Ureter (tissue), 1 donor: ENCODE results near the gene CDK16. TPM values are rescaled to one million over a fixed set of nuclear protein-coding genes. Genes with fewer than 3 reads are reported as not detected.
A peak's percentile ranks its signal among the peaks of the same experiment; 100 is the strongest.

Experiments
- DNase-seq: peaks from one replicate; pipeline ENCODE4 v3.0.0-alpha.2; 2020; ENCODE audit warnings: low spot score
- total RNA-seq: library from RNA; stranded (reverse); gene quantifications from one replicate; pipeline ENCODE4 v1.2.4, GENCODE V29; 2023
- donor health status: DM: yes; HTN: yes; CAD: no.

The CDK16 gene
- total RNA-seq, 1 donor from 2014 or later = 85.4 TPM

DNA sequence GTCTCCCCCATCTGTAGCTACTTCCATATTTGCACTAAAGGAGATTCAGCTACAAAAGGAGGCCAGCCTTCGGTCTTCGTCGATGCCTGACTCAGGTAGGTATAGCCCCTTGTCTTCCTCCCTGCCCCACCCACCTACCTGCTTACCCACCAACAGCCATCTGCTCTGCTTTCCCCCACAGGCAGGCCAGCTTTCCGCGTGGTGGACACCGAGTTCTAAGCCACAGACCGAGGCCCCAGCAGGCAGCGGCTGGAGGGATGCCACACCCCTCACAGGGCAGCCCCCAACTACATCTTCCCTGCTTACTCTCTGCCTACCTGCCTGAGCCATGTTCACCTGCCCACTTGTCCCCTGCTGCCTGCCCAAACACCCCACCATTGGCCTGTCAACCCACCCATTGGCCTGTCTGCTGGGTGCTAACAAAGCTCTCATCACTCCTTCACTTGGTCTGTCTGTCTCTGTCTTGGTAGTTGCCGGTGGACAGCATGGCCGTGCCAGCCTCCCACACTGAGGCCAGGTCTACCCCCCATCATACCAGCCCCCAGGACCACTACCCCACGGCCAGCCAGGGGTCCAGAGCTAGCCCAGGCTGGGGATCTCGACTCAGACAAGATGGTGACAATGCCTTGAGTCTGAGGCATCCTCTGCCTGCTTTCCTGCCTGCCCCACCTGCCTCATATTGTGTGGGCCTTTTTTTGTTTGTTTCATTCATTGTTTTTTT lies 10.2 kb downstream of the CDK16 start:
- no peak for DNase-seq

DNA sequence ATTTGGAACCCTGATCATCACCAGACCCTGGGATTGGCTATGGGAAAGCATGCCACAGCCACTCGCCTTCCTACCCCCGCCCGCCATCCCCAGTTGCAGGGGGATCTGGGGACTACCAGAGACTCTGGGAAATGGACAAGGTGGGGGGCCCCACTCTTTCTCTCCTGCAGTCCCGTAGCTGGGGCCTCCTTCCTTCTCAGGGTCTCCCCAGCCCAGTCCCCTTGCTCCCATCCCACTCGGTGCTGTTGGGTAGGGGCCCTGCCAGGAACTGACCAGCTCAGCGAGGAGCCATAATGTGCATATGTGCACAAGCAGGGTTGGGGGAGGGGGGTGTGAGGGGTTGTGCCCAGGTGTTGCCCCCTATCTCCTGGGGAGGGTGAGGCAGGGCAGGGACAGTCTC lies 10.9 kb downstream of the CDK16 start:
- no peak for DNase-seq

DNA sequence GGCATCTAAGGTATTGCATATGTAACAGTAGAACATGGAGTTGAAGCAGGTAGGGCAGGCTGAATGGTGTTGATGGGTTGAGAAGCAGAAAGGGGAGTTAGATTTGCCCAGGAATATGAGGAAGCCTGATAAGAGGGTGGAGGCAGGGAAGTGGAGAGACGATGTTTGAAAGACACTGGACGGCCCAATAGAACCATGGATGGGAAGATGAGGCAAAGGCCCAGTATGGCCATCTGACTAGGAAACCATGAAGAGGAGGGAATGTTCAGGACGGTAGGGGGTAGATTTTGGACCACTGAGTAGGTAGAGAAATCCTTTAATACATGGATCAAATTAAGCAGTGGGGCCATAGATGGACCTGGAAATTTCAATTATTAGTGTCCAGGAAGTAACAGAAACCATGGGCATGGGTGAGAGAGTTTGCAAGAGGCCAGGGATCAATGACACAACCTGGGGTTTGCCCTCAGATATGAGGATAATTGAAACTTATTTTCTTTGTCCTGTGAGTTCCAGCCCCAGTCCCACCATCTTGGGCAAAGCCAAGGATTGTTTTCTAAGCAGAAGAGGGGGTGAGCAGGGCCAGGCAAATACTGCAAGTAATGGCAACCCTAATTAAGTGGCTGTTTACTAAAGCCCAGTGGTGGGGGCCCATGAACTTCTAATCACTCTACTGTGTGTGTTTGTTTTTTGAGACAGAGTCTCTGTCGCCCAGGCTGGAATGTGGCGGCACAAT lies 11.8 kb downstream of the CDK16 start:
- no peak for DNase-seq

DNA sequence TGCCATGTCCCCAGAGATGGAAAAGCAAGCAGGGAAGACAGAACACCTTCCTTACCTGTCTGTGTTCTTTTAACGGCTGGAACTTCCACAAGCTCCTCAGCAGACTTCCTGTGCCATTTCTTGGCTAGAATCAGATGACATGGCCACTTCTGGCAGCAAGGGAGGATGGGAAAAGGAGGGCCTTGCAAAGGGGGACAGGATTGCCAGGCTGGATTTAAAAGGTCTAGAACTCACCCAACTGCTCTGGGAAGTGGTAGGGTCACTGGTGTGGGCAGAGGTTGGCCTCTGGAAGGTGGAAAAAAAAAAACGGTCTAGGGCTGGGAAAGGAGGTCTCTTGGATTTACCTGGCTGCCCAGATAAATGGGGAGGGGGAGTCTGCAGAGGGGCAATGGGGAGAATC lies 12.7 kb downstream of the CDK16 start:
- no peak for DNase-seq

DNA sequence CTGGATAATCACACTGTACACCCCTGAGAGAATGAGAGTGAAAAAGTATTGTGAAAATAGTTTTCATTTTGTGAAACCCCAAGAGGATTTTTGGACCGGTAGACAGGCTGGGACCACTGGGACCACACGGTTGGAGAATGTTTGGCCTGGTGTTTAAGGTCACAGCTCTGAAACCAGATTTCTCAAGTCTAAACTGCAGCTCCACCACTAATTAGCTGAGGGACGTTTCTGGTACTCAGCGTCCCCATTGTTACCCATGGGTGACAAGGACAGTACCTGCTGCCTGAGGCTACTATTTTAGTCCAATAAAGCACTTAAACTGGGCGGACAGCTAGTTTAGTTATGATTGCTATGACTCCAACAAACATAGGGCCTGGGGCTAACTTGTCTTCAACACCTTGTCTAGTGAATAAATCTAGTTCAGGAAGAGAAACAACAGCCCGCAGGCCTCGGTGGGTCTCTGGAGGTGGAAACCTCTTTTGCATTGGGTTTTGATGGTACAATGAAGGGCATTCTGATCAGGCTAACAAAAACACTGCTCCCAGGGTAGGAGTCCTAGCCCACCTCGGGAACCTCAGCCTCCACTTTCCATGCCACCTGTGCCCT lies 13.8 kb downstream of the CDK16 start:
- no peak for DNase-seq

DNA sequence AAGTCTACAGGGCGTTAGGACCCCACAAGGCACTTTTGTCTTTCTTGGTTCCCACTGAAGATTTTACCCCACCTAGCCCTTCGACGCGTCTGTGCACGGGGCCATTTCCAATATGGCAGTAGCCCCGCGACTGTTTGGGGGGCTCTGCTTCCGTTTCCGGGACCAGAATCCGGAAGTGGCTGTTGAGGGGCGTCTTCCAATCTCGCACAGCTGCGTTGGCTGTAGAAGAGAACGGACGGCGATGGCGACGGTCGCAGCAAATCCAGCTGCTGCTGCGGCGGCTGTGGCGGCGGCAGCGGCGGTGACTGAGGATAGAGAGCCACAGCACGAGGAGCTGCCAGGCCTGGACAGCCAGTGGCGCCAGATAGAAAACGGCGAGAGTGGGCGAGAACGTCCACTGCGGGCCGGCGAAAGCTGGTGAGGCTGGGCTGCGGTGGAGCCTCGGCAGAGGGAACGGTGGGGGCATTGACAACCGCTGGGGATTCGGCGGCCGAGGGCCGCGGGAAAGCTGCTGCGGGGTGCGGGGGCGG lies 14.4 kb downstream of the CDK16 start, which contains the start of gene USP11:
Gene USP11, plus strand, starts transcription at position 207 of the 530 bp plus-strand sequence. Its CDS starts 35 bp downstream, at position 242.
- DNase-seq = peak; percentile 68

DNA sequence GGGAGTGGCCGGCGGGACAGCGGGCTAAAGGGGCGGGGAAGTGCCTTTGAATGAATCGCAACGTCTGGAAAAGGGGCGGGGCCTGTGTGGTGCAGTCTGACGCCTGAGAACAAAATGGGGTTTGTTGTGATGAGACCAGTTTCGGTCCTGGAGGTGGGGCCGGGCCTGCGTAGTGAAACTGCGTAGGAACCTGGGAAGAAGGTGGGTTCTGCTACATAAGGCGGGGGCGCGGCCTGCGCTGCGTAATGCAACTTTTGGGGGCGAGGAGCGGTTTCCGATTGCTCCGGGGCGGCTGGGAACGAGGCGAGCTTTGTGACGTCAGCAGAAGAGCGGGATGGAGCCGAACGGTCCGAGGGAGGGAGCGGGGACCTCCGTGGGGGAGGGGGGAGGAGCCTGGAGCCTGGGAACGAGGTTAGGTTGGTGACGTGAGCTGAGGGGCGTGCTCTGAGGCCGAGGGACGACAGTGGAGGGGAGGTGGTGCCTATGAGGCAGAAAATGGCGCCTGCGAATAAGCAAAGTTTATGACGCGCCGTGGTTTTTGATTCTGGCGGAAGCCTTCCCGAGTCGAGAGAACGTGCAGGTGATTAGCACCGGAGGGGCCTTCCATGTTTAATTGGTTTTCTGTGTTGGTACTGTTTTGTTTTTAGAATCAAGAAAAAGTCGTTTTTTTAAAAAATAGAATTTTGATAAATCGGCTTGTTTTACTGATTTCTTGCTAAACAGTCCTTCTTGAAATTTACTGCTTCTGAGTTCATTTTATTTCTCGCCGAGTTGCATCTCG lies 15.0 kb downstream of the CDK16 start:
- peak; percentile 95 for DNase-seq

DNA sequence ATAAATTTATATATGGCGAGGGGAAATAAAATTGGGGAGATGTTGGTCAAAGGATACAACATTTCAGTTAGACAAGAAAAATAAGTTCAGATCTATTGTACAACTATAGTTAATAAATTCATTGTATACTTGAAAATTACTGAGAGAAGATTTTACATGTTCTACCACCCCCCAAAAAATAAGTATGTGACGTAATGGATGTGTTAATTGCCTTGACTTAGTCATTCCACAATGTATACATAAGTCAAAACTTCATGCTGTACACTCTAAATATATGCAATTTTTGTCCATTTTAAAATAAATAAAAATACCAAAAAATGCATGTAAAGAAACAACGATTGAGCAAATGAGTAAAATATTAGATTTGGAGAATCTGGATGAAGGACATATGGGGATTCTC lies 16.1 kb downstream of the CDK16 start:
- no peak for DNase-seq

DNA sequence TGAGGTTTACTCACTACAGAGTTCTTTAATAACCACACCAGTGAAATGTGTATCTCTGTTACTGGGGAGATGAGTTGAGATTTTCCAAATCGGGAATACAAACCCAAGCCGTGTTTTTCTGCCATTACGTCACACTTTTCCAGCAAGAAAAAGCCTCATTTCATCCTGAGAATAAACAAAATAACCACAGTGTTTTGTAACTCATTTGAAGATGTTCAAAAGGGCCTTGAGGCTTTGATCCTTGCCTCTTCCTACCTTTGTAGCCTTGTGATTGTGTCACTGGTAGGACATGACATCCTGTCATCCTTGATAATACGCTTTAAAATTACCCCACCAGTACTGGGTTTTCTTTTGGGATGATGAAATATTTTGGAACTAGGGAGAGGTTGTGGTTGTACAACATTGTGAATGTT lies 17.2 kb downstream of the CDK16 start:
- DNase-seq = no peak

DNA sequence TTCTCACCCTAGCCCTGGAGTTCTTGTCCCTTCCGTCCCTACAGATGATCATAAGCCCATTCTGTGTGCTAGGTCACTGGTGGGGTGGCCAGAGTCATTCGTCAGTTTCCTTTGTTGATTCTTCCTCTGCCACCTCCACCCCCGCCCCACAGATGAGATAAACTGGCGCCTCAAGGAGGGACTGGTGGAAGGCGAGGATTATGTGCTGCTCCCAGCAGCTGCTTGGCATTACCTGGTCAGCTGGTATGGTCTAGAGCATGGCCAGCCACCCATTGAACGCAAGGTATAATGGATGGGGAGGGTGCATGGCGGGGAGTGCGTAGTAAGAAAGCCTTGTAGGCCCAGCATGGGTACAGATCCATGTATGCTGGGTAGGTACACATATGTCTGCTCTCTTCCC lies 20.7 kb downstream of the CDK16 start:
- no peak for DNase-seq

DNA sequence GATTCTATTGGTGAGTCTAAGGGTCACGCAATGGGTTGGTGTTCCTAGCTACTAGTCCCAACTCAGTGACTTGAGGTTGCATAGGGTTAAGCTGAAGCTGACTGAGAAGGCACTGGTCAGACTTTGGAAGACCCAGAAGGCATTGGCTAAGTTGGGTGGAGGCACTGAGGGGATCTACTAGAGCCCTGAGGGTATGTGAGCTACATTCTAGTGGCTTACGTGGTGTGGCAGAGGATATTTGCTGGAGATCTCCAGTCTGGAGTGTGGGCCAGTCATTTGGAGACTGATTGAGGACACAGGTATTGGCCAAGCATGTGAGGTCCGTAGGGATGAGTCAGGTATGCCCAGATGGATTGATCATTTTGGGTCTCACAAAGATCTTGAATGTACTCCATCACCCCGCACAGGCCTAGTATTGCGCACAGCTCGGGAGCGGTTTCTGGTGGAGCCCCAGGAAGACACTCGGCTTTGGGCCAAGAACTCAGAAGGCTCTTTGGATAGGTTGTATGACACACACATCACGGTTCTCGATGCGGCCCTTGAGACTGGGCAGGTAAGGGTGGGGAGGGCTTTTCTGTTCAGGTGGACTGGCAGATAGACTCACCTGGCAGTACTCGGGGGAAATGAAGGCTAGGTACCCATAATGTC lies 21.5 kb downstream of the CDK16 start:
- DNase-seq = no peak

DNA sequence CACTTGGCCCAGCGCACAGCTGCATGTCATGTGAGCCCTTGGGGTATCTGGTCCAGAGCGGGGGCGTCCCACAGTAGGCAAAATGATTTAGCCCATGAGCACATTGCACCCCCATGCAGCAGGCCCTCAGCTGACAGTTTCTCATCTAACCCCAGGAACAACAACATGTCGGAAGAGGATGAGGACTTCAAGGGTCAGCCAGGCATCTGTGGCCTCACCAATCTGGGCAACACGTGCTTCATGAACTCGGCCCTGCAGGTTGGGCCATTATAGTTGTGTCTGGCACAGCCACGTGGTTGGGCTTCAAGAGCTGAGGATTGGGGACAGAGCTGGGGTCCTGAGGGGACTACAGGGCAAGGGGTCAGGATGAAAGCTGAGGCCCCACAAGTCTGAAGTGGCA lies 22.1 kb downstream of the CDK16 start:
- DNase-seq = peak; percentile 35

DNA sequence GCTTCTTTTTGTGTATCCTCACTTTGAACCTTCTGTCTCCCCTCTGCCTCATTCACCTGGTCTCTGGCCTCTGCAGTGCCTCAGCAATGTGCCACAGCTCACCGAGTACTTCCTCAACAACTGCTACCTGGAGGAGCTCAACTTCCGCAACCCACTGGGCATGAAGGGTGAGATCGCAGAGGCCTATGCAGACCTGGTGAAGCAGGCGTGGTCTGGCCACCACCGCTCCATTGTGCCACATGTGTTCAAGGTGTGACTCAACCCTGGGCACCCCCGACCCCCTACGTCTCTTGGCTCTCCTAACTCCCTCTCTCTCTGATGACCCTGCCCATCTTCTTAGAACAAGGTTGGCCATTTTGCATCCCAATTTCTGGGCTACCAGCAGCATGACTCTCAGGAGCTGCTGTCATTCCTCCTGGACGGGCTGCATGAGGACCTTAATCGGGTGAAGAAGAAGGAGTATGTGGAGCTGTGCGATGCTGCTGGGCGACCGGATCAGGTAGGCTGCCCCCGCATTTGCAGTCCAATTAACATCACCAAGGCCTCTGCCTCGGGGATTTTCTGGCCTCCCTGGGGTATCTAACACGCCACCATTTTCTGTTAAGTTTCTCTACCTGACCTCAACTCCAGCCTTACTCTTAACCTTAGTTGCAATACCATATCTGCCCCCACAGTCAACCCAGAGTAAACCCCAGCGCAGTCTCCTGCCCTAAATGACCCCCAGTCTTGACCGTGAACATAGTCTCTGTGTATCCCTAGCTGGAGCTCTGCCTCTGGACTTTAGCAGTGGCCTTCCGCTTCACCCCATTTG lies 22.9 kb downstream of the CDK16 start:
- DNase-seq = no peak

DNA sequence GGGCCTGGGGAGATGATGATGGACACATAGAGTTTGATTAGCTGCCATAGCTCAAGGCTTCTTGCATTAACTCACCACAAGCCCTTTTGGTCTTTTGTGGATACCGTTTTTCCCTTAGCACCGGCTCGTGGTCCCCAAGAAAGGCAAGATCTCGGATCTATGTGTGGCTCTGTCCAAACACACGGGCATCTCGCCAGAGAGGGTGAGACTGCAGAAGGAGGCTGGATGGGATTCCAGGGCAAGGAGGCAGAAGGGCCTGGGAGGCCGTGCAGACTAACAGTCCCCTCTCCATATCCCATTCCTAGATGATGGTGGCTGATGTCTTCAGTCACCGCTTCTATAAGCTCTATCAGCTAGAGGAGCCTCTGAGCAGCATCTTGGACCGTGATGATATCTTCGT lies 23.8 kb downstream of the CDK16 start:
- no peak for DNase-seq

DNA sequence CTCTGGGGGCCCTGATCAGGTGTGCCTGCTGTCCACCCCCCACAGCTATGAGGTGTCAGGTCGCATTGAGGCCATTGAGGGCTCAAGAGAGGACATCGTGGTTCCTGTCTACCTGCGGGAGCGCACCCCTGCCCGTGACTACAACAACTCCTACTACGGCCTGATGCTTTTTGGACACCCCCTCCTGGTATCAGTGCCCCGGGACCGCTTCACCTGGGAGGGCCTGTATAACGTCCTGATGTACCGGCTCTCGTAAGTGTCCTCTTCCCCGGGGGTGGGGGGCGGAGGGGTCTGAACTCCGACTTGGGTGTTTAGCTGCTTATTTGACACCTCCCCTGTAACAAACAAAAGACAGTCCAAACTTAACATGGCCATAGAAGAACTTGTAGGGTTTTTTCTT lies 24.9 kb downstream of the CDK16 start:
- DNase-seq = no peak

DNA sequence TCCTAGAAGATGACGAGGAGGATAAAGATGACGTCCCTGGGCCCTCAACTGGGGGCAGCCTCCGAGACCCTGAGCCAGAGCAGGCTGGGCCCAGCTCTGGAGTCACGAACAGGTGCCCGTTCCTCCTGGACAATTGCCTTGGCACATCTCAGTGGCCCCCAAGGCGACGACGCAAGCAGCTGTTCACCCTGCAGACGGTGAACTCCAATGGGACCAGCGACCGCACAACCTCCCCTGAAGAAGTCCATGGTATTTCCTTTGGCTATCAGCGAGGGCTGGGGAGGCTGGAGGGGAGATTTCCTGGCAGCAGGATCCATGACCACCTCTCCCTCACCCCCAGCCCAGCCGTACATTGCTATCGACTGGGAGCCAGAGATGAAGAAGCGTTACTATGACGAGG lies 26.2 kb downstream of the CDK16 start:
- DNase-seq = no peak

DNA sequence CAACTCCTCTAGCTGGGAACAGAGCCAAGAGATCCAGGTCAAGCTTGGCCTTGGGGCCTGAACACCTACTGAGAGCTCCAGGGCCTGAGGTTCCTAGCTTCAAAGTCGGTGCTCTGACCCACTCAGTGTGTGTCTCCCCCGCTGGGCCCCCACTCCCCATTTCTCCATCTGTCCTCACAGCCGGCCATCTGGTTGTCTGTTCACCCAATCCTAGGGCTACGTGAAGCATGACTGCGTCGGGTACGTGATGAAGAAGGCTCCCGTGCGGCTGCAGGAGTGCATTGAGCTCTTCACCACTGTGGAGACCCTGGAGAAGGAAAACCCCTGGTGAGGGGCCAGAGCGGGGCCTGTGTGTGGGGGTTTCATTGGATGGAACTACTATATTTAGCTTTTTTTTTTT lies 26.7 kb downstream of the CDK16 start:
- no peak for DNase-seq

DNA sequence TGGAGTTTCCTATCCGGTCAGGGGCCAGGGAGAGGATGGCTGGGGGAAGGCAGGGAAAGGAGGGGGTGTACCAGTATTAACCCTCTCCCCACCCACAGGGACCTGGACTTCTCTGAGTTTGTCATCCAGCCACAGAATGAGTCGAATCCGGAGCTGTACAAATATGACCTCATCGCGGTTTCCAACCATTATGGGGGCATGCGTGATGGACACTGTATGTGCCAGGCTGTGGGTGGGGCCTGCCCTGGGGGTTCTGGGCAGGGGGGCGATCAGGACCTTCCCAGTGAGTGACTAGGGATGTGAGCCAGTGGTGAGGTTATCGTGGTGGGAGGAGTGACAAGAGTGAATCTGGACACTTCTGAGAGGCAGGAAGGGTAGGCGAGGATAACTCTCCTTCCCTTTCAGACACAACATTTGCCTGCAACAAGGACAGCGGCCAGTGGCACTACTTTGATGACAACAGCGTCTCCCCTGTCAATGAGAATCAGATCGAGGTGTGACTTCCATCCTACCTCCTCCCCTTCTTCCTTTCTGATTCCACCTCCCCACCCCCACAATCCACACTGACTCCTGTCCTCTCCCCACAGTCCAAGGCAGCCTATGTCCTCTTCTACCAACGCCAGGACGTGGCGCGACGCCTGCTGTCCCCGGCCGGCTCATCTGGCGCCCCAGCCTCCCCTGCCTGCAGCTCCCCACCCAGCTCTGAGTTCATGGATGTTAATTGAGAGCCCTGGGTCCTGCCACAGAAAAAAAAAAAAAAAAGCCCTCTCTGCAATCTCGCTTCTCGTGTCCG lies 28.9 kb downstream of the CDK16 start:
- DNase-seq = no peak

DNA sequence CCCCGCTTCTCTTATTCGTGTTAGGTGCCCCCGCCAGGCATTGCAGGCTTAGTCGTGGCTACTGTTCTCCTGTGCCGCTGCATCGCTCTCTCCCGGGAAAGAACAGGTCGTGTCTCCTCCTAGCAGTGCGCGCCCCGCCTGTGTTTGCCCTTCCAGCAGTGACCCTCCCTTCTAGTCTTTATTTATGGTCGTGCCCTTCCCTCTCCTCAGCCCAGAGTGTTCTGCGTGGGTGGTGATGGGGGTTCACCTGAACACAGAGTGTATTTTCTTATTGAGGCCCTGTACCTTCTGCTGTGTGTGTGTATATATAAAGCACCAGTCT lies 29.5 kb downstream of the CDK16 start:
- DNase-seq = no peak

DNA sequence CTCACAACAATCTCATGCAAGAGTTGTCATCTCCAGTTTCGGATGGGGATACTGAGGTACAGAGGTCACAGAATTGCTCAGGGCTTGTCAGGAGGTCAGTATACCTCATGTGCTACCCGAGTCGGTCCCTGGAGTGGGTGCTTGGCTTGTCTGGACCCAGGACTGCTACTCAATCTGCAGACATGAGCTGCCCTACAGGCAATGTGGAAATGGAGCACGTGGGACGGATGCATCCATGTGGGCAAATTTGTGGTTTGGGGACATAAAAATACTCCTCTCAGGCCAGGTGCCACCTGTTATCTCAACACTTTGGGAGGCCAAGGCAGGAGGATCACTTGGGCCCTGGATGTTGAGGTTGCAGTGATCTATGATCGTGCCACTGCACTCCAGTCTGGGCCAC lies 30.1 kb downstream of the CDK16 start:
- DNase-seq = no peak
